OCI-LY7 (cell line): ENCODE data around the gene DPH7. TPM values are rescaled to one million over a fixed set of nuclear protein-coding genes. Genes with fewer than 3 reads are reported as not detected.

Experiments used
- BruUV-seq: library from RNA; stranded (reverse); fragments of 400-500 nt; replicated peaks from 2 replicates; lab custom pipeline; 2021; lab: Mats Ljungman, UMichigan
- CTCF ChIA-PET: fragments of 300-600 bp; sonication (Branson Sonifier 250); formaldehyde crosslinking; loops from one replicate; lab custom pipeline; 2022; ENCODE audit warnings: antibody characterized with exemption; ENCODE audit not compliant: unreplicated experiment; lab: Charles Lee
- POLR2A ChIA-PET: fragments of 300-600 bp; sonication (Branson Sonifier 250); formaldehyde crosslinking; loops from one replicate; lab custom pipeline; 2022; ENCODE audit warnings: antibody characterized with exemption; lab: Charles Lee
- DNase-seq: peaks from one replicate; pipeline ENCODE4 v3.0.0-alpha.2; 2015; ENCODE audit warnings: low spot score
- H2AFZ ChIP-seq: fragments of 200-600 bp; sonication (generic), shearing (Covaris generic); 2 replicates; pipeline ENCODE4 v1.6.1; 2014; ENCODE audit warnings: mild to moderate bottlenecking, antibody characterized with exemption, low read length, moderate library complexity
- H3K27ac ChIP-seq: fragments of 200-600 bp; sonication (generic); 2 replicates; pipeline ENCODE4 v1.5.1; 2014; ENCODE audit warnings: mixed run types, low read depth, mild to moderate bottlenecking, moderate library complexity, low read length, inconsistent platforms; ENCODE audit not compliant: poor library complexity, severe bottlenecking
- H3K36me3 ChIP-seq: fragments of 200-600 bp; sonication (generic); 2 replicates; pipeline ENCODE4 v1.6.1; 2014; ENCODE audit warnings: mild to moderate bottlenecking, antibody characterized with exemption, low read length, moderate library complexity, mixed read lengths; ENCODE audit not compliant: insufficient read depth
- H3K4me1 ChIP-seq: fragments of 200-600 bp; sonication (generic); 2 replicates; pipeline ENCODE4 v1.5.1; 2014; ENCODE audit warnings: mild to moderate bottlenecking, low read length; ENCODE audit not compliant: insufficient read depth, poor library complexity, severe bottlenecking
- H3K4me2 ChIP-seq: fragments of 200-600 bp; sonication (generic); 2 replicates; pipeline ENCODE4 v1.6.1; 2014; ENCODE audit warnings: mild to moderate bottlenecking, low read length
- H3K4me3 ChIP-seq: fragments of 200-600 bp; sonication (generic); 2 replicates; pipeline ENCODE4 v1.5.1; 2014; ENCODE audit warnings: mild to moderate bottlenecking, low read depth, low read length; ENCODE audit not compliant: poor library complexity, severe bottlenecking
- H3K79me2 ChIP-seq: fragments of 200-600 bp; sonication (generic); 2 replicates; pipeline ENCODE4 v1.6.1; 2016; ENCODE audit warnings: low read depth, mild to moderate bottlenecking, low read length, moderate library complexity, mixed read lengths; ENCODE audit not compliant: insufficient read depth
- H3K9me2 ChIP-seq: fragments of 200-600 bp; sonication (generic); 2 replicates; pipeline ENCODE4 v1.6.1; 2016; ENCODE audit warnings: mild to moderate bottlenecking, low read length, mixed read lengths; ENCODE audit not compliant: insufficient read depth
- H3K9me3 ChIP-seq: fragments of 200-600 bp; sonication (generic); 2 replicates; pipeline ENCODE4 v1.6.1; 2014; ENCODE audit warnings: mild to moderate bottlenecking, mixed run types, low read length, mixed read lengths
- H4K20me1 ChIP-seq: fragments of 200-600 bp; sonication (generic); 2 replicates; pipeline ENCODE4 v1.6.1; 2014; ENCODE audit warnings: mild to moderate bottlenecking, antibody characterized with exemption, low read length, moderate library complexity, mixed read lengths; ENCODE audit not compliant: insufficient read depth
- CTCF ChIP-seq: fragments of 200-600 bp; sonication (generic); conservative IDR thresholded peaks from 2 replicates; pipeline ENCODE4 v1.5.1; 2014; ENCODE audit warnings: mild to moderate bottlenecking, antibody characterized with exemption, low read length, moderate library complexity, mixed read lengths
- EZH2phosphoT487 ChIP-seq: fragments of 200-600 bp; sonication (generic); IDR thresholded peaks from 2 replicates; pipeline ENCODE4 v1.6.1; 2018; ENCODE audit warnings: low read depth, borderline replicate concordance, mild to moderate bottlenecking, mixed run types, antibody characterized with exemption, low read length, moderate library complexity, mixed read lengths
- intact Hi-C: fragments of 100-400 bp; cut with micrococcal nuclease; formaldehyde crosslinking; loops from one replicate; pipeline ENCODE4 v1.10.0; 2022; ENCODE audit not compliant: unreplicated experiment
- total RNA-seq, 2 experiments: library from RNA; depleted of rRNA in 1 of 2; stranded (reverse); fragments of >200 nt in 1 of 2; shearing (Covaris generic) in 1 of 2; gene quantifications; 2 replicates each; pipeline ENCODE4 v1.2.3, GENCODE V29; 2014 to 2022

Gene DPH7
- total RNA-seq, 2 experiments from 2014 or later, result 72.9 to 95.6 TPM

DNA sequence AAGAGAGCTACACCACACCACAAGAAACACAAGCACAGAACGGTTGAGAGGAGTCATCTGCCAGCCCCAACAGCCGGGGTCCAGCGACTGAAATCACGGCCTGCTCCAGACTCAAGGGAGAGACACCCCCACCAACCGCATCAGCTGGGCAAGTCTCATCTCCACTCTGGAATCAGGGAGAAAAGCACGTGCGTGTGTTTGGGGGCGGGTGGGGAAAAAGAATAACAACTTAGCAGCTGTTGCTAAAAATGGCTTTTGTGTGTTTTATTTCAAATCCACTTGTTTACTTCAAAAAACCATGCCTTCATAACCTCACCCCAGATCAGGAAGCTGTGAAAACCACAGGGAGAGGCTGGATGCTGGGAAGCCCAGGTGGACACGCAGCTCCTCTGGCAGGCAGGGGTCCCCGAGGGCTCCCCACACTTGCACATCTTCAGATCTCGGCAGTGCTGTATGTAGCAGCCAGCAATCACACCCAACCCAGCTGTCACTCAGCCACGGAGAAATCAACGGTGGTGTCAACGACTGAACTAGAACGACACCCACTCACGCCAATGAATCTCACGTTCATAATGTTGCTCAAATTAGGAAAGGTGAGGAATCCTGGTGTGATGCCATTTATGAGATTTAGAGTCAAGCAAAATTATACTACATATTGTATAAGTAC is 47.5 kb downstream of the DPH7 start:
- Histone ChIP-seq H3K9me2 (no peaks in the 10 kb centered on the region), H3K27ac (no peak overlapping the region), H4K20me1 (no peaks in the 10 kb centered on the region), H3K9me3 (no peaks in the 10 kb centered on the region), H3K36me3 (no peaks in the 10 kb centered on the region), H3K4me3 (no peak overlapping the region), H3K4me2 (no peak overlapping the region), H3K79me2 (no peaks in the 10 kb centered on the region), H3K4me1 (peaks cover 10% of the 10 kb centered on the region), H2AFZ (no peak overlapping the region)
- POLR2A ChIA-PET, result no interaction called here
- no peak for DNase-seq
- intact Hi-C loops, result no loop called here
- TF ChIP-seq EZH2phosphoT487 (no peak), CTCF (no peak)
- CTCF ChIA-PET, result no interaction called here
- BruUV-seq, result no TSS peak

- no peak overlapping the region for H3K4me2 ChIP-seq
- H3K4me1 ChIP-seq, result peaks cover 7% of the 10 kb centered on the region
- no peak for DNase-seq
- no TSS peak for BruUV-seq
- H3K9me3 ChIP-seq, result no peaks in the 10 kb centered on the region
- no peaks in the 10 kb centered on the region for H4K20me1 ChIP-seq
- H2AFZ ChIP-seq, result no peak overlapping the region
- no peak overlapping the region for H3K27ac ChIP-seq
- no peaks in the 10 kb centered on the region for H3K79me2 ChIP-seq
- TF ChIP-seq EZH2phosphoT487, result no peak
- TF ChIP-seq CTCF, result no peak
- POLR2A ChIA-PET, result no interaction called here
- no peak overlapping the region for H3K4me3 ChIP-seq
- H3K9me2 ChIP-seq, result no peaks in the 10 kb centered on the region
- H3K36me3 ChIP-seq, result no peaks in the 10 kb centered on the region
- intact Hi-C loops, result no loop called here
- CTCF ChIA-PET, result no interaction called here
Observed at GRCh38 chr9:137530331-137530730, 48.4 kb downstream of the DPH7 start.

- ChIA-PET CTCF (no interaction called here), POLR2A (no interaction called here)
- Histone ChIP-seq H2AFZ (no peak overlapping the region), H3K9me3 (no peaks in the 10 kb centered on the region), H3K9me2 (no peaks in the 10 kb centered on the region), H3K4me1 (no peaks in the 10 kb centered on the region), H3K36me3 (no peaks in the 10 kb centered on the region), H3K4me3 (no peak overlapping the region), H3K27ac (no peak overlapping the region), H3K79me2 (no peaks in the 10 kb centered on the region), H4K20me1 (no peaks in the 10 kb centered on the region), H3K4me2 (no peak overlapping the region)
- DNase-seq, result no peak
- no TSS peak for BruUV-seq
- TF ChIP-seq EZH2phosphoT487, result no peak
- no peak for TF ChIP-seq CTCF
- intact Hi-C loops, result no loop called here
Observed at GRCh38 chr9:137524981-137525317, 53.8 kb downstream of the DPH7 start.
